GM12873 (cell line): ENCODE results near the gene PSMB5.

Experiments used
- CTCF ChIP-seq: IDR thresholded peaks from 2 replicates; pipeline ENCODE4 v1.5.1; 2012; ENCODE audit warnings: low read depth, mild to moderate bottlenecking, moderate library complexity, low read length, control low read depth; ENCODE audit not compliant: insufficient read depth; ENCODE audit errors: missing control alignments

Gene PSMB5

GRCh38 chr14:22997676-22998323, 36.9 kb downstream of the PSMB5 start:
- no peak for TF ChIP-seq CTCF

GRCh38 chr14:22996768-22997654, 37.7 kb downstream of the PSMB5 start:
- TF ChIP-seq CTCF: no peak

DNA sequence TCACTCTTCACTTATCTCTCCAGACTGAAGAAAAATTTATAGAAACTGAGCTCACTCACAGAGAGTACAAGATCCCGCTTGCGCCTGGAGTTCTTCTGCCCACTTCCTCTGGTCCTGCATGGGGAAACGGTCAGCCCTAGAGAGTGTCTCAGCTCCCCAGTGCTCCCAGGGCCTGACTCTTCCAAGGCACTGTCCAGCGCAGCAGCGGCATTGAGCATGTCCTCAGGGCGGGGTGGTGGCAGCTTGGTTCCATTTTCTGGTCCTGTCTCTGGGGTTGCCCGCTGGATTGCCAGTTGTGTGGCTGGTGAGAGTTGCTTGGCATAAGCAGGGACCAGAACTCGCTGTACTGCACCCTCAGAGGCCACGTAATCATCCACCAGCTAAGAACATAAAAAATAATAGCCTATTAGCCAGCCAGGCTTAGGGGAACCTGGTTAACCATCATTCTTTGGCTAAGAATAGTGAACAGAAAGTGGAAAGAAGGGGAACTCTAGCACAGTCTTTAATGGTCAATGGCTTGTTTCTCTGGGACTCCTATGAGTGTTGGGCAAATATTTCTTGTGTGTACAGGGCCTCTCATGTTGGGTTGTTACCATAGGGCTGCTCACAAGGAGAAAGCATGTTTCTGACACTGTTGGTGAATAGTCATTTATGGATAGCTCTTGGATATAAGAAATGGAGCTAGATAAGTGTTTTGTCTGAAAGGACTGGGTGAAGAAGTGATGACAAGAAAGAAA, 38.6 kb downstream of the PSMB5 start:
- TF ChIP-seq CTCF: no peak

DNA sequence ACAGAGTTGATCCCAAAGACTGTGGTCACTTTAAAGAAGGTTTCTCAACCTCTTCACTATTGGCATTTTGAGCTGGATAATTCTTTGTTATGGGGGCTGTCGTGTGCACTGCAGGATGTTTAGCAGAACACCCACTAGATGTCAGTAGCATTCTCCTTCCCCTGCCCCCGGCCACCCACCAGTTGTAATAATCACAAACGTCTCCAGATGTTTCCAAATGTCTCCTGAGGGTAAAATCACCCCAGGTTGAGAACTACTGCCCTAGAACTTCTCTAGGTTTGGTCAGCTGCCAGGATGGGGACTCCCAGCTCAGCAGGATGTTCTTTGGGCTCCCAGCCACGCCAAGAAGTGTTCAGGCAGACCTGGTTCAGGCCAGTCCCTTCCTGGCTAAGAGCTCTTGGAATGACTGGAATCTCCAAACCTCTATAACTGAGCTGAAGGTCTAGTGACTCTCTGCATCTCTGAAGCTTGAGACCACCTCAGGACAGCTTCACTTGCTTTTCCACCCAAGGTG, 39.9 kb downstream of the PSMB5 start:
- TF ChIP-seq CTCF: peak; percentile 70

DNA sequence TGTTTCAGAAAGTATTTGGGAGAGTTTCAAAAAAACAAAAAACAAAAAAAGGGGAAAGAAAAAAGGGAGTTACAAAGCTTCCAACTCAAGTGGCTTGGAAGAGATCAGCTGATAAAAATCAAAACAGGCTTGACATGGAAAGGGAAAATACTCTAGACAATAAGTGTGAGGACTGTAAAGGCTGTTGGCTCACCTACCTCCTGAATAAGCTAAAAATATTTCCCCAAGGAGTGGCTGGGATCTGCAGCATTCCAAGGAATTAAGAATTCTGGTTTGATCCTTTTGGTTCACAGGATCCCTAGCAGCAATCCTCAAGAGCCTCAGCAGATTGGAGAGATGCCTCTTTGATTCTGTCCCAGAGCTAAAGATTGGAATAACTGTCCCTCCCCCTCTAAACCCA, 41.2 kb downstream of the PSMB5 start:
- no peak for TF ChIP-seq CTCF

DNA sequence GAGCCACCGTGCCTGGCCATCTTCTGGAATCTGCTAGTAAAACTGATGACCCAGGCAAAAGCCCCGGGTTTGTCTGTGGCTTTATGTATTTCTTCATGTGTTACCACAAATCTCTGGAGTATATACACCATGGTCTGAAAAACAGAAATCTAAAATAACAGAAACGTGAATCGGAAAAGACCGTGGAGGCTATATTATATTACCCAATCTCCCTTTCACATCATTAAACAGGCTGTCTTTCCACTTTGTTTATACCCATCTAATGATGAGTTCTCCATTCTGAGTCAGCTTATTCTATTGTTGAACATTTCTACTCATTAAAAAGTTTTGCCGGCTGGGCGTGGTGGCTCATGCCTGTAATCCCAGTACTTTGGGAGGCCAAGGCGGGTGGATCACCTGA, 42.8 kb downstream of the PSMB5 start:
- TF ChIP-seq CTCF: no peak

- TF ChIP-seq CTCF: no peak
These were observed 47.4 kb downstream of the PSMB5 start for GRCh38 chr14:22987291-22987690.
